Activated naive CD8-positive, alpha-beta T cell treated with anti-CD3 and anti-CD28 coated beads, Interleukin-2, amount 50 U/mL, for 16 hours (primary cell): ENCODE data around the gene PRR13.
"Not testable (repeated sequence)": the region's sequence is repeated elsewhere in the genome, so short reads cannot be mapped to it uniquely, and the experiment has no call there.

Experiments used
- DNase-seq: peaks from one replicate; pipeline ENCODE4 v3.0.0-alpha.2; 2020; ENCODE audit warnings: low read depth, low spot score

Gene PRR13

GRCh38 chr12:53472056-53472582, 30.6 kb downstream of the PRR13 start:
- DNase-seq = no peak

DNA sequence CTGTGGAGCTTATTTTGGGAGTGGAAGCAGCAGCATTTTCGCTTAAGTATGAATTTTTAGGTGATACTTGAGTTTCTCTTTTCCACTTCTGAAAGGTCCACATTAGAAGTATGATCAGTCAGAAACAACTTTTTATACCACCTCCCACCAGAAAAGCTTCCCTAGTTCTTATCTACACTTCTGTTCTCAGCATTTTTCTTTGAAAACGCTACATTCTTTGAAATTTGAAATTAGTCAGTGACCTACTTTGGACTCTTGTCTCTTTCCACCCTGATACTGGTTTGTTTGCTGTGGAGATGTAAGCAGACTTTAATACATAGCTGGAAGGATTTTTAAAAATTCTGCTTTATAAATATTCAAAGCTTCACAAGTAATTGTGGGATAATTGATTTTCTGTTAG, 32.5 kb downstream of the PRR13 start:
- no peak for DNase-seq

- no peak for DNase-seq
Measured at GRCh38 chr12:53474819-53475218, 33.3 kb downstream of the PRR13 start.

- DNase-seq = no peak
Measured at GRCh38 chr12:53476769-53477209, 35.3 kb downstream of the PRR13 start.

- DNase-seq = no peak
Measured at GRCh38 chr12:53478865-53479264, 37.3 kb downstream of the PRR13 start.

DNA sequence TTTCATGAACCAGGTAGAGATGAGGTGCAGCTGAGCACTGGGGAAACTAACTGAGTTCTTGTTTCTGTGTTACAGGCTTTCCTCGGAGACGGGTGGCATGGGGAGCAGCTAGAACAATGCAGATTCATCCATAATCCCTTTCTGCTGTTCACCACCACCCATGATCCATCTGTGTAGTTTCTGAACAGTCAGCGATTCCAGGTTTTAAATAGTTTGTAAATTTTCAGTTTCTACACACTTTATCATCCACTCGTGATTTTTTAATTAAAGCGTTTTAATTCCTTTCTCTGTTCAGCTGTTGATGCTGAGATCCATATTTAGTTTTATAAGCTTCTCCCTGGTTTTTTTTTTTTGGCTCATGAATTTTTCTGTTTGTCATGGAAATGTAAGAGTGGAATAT, 37.8 kb downstream of the PRR13 start:
- DNase-seq = no peak

- DNase-seq = no peak
Measured at GRCh38 chr12:53480491-53481442, 39.2 kb downstream of the PRR13 start.

- not testable (repeated sequence) for DNase-seq
Measured at GRCh38 chr12:53481458-53481857, 39.9 kb downstream of the PRR13 start.

DNA sequence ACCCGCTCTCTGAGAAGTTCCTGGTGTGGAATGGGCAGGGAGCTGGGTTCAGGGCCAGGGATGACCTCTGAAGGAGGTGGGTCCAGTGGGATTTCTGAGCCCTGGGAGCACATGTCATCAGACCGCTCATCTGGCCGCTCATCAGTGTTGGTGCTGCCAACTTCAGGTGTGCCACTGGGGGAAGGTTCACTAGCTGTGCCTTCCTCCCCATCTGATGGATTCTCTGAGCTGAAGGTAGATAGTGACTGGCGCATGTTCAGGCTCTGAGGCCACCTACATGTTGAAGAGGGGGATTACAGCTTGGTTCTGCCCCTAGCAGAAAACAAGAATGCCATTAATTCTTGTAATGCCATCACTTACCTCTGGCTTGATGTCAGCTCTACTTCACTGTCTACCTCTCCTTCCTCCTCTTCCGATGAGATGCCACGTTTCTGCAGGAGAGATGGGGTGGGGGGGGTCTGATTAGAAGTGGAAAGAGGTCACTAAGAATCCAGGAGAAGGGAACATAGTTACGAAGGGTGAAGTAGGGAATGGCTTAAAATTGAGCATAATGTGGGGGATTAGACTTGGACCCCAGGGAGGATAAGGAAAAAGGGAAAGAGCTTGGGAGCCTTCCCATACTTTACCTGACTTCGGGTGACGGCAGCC, 40.5 kb downstream of the PRR13 start:
- DNase-seq = no peak

GRCh38 chr12:53482626-53483168, 41.2 kb downstream of the PRR13 start:
- no peak for DNase-seq

- no peak for DNase-seq
Measured at GRCh38 chr12:53483225-53483978, 41.9 kb downstream of the PRR13 start.

GRCh38 chr12:53483979-53484377, 42.4 kb downstream of the PRR13 start:
- no peak for DNase-seq

GRCh38 chr12:53484686-53485575, 43.4 kb downstream of the PRR13 start:
- DNase-seq = no peak

GRCh38 chr12:53485955-53486735, 44.6 kb downstream of the PRR13 start:
- DNase-seq = no peak

- no peak for DNase-seq
Measured at GRCh38 chr12:53486736-53487487, 45.4 kb downstream of the PRR13 start.

GRCh38 chr12:53489242-53489864, 47.8 kb downstream of the PRR13 start:
- DNase-seq = no peak

GRCh38 chr12:53492188-53492587, 50.7 kb downstream of the PRR13 start:
- DNase-seq = no peak

DNA sequence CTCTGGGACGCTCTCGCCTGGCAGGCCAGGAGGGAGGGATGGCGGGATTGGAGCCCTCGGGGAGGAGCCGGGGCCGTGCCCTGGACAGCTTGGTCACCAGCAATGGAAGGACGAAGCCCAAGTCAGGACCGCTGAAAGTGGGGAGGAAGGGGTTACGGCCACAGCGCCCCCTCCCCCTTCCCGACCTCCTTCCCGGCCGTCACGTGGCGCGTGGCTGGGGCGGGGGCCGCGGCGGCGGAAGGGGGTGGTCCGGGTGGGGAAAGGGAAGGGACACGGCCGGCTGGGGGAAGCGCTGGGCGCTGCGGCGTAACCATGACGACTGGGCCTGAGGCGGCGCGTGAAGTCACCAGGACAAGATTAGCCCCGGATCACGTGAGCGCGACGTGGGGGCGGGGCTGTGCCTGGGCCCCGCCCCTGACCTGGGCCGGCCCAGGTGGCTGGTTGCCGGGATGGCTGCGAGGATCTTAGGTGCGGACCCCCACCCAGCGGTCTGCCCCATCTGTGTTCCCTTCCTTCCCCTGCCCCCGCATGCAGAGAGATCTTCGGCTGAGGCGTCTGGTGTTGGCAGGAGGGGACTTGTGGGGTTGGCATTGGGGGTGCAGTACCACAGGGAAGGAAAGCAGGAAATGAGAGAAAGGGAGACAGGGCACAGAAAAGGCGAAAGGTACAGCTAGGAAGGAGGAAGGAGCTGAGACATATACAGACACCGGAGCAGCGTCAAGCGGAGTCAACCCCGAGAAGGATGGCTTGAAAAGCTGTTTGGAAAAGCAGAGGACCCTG, 51.5 kb downstream of the PRR13 start:
- DNase-seq = peak; percentile 63
